ENCODE results near the gene C10orf105.

DNA sequence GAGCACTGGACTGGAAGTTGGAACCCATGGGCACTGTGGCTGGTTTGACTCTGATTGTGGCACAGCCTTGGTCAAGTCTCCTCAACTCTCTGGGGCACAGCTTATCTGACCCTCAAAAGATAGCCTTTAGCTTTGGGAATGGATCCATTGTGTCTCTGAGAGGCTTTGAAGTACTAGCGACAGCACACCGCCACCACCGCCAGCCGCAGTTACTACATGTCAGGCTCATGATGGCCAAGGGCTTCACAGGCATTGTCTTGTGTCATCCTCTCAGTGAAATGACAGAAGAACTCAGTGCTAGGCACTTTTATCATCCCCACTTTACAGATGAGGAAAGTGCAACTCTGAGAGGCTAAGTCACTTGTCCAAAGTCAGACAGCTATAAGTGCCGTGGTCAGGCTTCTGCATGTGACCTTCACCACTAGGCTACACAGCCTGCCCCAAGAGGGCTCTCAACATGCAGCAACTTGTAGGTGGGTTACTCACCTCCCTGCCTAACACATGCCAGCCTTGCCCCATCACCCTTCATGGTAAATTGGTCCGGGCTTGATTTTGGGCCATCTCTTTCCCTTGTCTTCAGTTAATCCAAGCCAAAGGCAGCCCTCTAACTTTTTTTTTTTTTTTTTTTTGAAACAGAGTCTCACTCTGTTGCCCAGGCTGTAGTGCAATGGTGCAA lies 44.1 kb downstream of the C10orf105 start:
- no peak for TF ChIP-seq SUZ12 (IDR thresholded peaks at IDR 0.05; ENCODE audit: extremely low read depth, insufficient read depth, insufficient read length)
- TF ChIP-seq ZNF274 (IDR thresholded peaks at IDR 0.05; ENCODE audit: low read depth, low read length) = no peak
- no peak for TF ChIP-seq YY1 (IDR thresholded peaks at IDR 0.05; ENCODE audit: insufficient read depth, insufficient read length)
